ENCODE data around the gene HPSE2. TPM values are rescaled to one million over a fixed set of nuclear protein-coding genes. Genes with fewer than 3 reads are reported as not detected.
"Not testable (repeated sequence)": the region's sequence is repeated elsewhere in the genome, so short reads cannot be mapped to it uniquely, and the experiment has no call there.

HPSE2 gene
- total RNA-seq, 1 donor from 2014 or later, result under 0.01 TPM

DNA sequence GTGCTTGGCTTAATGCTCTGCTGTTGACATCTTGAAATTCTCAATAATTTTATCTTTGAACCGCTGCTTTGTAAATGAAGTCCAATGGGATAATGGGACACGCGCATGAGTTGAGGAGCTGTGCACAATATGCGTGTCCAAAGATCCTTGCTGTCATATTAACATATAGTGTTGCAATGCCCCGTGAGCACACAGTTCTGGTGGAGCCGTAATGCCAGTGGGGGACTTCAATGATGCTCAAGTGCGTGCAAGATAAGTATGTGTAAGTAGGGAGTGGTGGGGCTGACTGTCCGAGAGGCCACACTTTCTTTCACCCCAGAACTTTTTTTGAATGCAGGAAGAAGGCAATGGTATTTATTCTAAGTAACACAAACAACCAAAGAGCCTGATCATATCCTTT, 711.5 kb downstream of the HPSE2 start:
- peaks cover 0 to 6% (median 0%) of the 10 kb centered on the region in 3 donors for H3K27me3 ChIP-seq (ENCODE audit: control insufficient read depth in 3 of 3, insufficient read depth in 3 of 3, low read length in 3 of 3)
- H3K9me3 ChIP-seq (ENCODE audit: control insufficient read depth in 3 of 3, low read length in 3 of 3), result no peaks in the 10 kb centered on the region
- no peak overlapping the region for H3K9ac ChIP-seq (ENCODE audit: low read depth in 1 of 3, low read length in 3 of 3)
- H3K4me1 ChIP-seq (ENCODE audit: control insufficient read depth in 3 of 3, insufficient read depth in 3 of 3, low read length in 3 of 3), result no peaks in the 10 kb centered on the region
- no peak overlapping the region for H3K27ac ChIP-seq (ENCODE audit: low read depth, low read length)
- H3K4me3 ChIP-seq (ENCODE audit: low read length in 3 of 3), result no peak overlapping the region
- no peaks in the 10 kb centered on the region for H3K36me3 ChIP-seq (ENCODE audit: control insufficient read depth in 3 of 3, insufficient read depth in 3 of 3, low read length in 3 of 3)

DNA sequence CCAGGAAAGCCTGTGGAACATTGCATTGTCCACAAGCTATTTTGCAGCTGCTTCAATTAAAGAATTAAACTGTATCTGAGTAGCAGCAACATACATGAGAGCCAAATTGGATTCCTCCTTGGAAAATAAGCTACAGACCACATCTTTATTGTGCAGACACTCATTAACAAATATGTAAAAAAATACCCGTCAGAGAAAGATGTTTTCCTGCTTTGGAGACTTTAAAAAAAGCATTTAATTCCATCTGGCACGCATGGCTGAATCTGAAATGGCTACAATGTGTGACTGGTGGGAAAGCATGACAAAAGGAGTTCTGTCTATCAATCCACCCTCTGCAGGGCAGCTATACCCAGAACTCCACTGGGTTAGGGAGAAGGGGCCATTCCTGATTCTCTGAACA, 715.8 kb downstream of the HPSE2 start:
- Histone ChIP-seq H3K27me3 (ENCODE audit: control insufficient read depth in 3 of 3, insufficient read depth in 3 of 3, low read length in 3 of 3) (peaks cover 0 to 3% (median 0%) of the 10 kb centered on the region in 3 donors), H3K4me3 (ENCODE audit: low read length in 3 of 3) (no peak overlapping the region), H3K9me3 (ENCODE audit: control insufficient read depth in 3 of 3, low read length in 3 of 3) (no peaks in the 10 kb centered on the region), H3K4me1 (ENCODE audit: control insufficient read depth in 3 of 3, insufficient read depth in 3 of 3, low read length in 3 of 3) (no peaks in the 10 kb centered on the region), H3K36me3 (ENCODE audit: control insufficient read depth in 3 of 3, insufficient read depth in 3 of 3, low read length in 3 of 3) (no peaks in the 10 kb centered on the region), H3K27ac (ENCODE audit: low read depth, low read length) (no peak overlapping the region), H3K9ac (ENCODE audit: low read depth in 1 of 3, low read length in 3 of 3) (no peak overlapping the region)

DNA sequence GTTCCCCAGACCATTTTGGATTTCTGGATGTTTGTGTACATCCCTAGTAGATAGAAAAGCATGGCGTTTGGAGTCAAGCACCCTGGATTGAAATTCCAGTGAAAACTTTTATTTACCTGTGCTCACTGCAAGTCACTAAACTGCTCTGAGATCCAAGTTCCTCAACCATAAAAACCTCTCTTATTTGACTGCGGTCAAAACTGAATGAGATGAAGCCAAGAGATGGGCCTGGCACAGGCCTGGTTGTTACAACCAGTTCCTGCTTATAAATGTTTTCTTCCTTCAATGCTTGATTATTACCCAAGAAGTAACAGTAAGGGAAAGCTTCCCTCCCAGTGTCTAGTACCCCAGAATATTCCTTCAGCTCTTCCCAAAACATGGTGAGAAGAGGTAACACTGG, 718.0 kb downstream of the HPSE2 start:
- no peaks in the 10 kb centered on the region for H3K4me1 ChIP-seq (ENCODE audit: control insufficient read depth in 3 of 3, insufficient read depth in 3 of 3, low read length in 3 of 3)
- no peaks in the 10 kb centered on the region for H3K36me3 ChIP-seq (ENCODE audit: control insufficient read depth in 3 of 3, insufficient read depth in 3 of 3, low read length in 3 of 3)
- H3K27ac ChIP-seq (ENCODE audit: low read depth, low read length), result no peak overlapping the region

DNA sequence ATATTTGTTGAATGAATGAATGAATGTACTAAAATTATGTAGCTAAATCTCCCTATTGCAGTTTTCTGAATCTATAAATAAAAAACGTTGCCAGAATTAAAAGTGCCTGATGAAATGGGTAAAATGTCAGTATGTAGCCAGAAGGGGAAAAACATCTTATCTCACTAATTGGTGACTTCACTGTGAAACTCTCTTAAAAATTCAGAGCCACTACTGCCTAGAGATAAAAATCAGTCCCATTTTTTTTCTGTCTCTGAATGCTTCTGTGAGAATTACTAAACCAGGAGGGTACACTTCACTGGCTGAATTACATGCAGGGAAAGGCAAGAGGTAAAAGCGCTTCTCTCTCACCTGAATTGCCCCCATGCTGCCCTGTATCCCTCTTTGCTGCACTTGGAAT, 719.3 kb downstream of the HPSE2 start:
- Histone ChIP-seq H3K27me3 (ENCODE audit: control insufficient read depth in 3 of 3, insufficient read depth in 3 of 3, low read length in 3 of 3) (peaks cover 0 to 3% (median 0%) of the 10 kb centered on the region in 3 donors), H3K4me3 (ENCODE audit: low read length in 3 of 3) (no peak overlapping the region), H3K9me3 (ENCODE audit: control insufficient read depth in 3 of 3, low read length in 3 of 3) (no peaks in the 10 kb centered on the region), H3K36me3 (ENCODE audit: control insufficient read depth in 3 of 3, insufficient read depth in 3 of 3, low read length in 3 of 3) (no peaks in the 10 kb centered on the region), H3K27ac (ENCODE audit: low read depth, low read length) (no peak overlapping the region), H3K4me1 (ENCODE audit: control insufficient read depth in 3 of 3, insufficient read depth in 3 of 3, low read length in 3 of 3) (no peaks in the 10 kb centered on the region), H3K9ac (ENCODE audit: low read depth in 1 of 3, low read length in 3 of 3) (no peak overlapping the region)

More for the DNA sequence above, 718.0 kb downstream of the HPSE2 start:
- H3K9ac ChIP-seq (ENCODE audit: low read depth in 1 of 3, low read length in 3 of 3), result no peak overlapping the region
- H3K9me3 ChIP-seq (ENCODE audit: control insufficient read depth in 3 of 3, low read length in 3 of 3), result no peaks in the 10 kb centered on the region
- H3K4me3 ChIP-seq (ENCODE audit: low read length in 3 of 3), result no peak overlapping the region
- peaks cover 0 to 3% (median 0%) of the 10 kb centered on the region in 3 donors for H3K27me3 ChIP-seq (ENCODE audit: control insufficient read depth in 3 of 3, insufficient read depth in 3 of 3, low read length in 3 of 3)

DNA sequence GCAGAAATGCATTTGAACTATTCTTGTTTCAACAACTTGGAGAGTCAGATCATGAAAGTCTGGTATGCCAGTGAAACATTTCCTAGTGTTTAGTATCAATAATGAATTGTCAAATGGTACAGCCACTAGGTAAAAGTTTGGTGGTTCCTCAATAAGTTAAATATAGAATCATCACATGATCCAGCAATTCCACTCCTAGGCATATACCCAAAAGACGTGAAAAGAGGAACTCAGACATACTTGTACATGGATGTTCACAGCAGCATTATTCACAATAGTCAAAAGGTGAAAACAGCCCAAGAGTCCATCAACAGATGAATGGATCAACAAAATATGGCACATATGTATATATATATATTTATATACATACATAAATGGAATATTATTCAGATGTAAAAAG, 721.9 kb downstream of the HPSE2 start:
- H3K27me3 ChIP-seq (ENCODE audit: control insufficient read depth in 3 of 3, insufficient read depth in 3 of 3, low read length in 3 of 3), result no peaks in the 10 kb centered on the region
- H3K9me3 ChIP-seq (ENCODE audit: control insufficient read depth in 3 of 3, low read length in 3 of 3), result no peaks in the 10 kb centered on the region
- H3K4me3 ChIP-seq (ENCODE audit: low read length in 3 of 3), result no peak overlapping the region
- no peaks in the 10 kb centered on the region for H3K4me1 ChIP-seq (ENCODE audit: control insufficient read depth in 3 of 3, insufficient read depth in 3 of 3, low read length in 3 of 3)
- H3K9ac ChIP-seq (ENCODE audit: low read depth in 1 of 3, low read length in 3 of 3), result no peak overlapping the region
- no peaks in the 10 kb centered on the region for H3K36me3 ChIP-seq (ENCODE audit: control insufficient read depth in 3 of 3, insufficient read depth in 3 of 3, low read length in 3 of 3)
- H3K27ac ChIP-seq (ENCODE audit: low read depth, low read length), result no peak overlapping the region

DNA sequence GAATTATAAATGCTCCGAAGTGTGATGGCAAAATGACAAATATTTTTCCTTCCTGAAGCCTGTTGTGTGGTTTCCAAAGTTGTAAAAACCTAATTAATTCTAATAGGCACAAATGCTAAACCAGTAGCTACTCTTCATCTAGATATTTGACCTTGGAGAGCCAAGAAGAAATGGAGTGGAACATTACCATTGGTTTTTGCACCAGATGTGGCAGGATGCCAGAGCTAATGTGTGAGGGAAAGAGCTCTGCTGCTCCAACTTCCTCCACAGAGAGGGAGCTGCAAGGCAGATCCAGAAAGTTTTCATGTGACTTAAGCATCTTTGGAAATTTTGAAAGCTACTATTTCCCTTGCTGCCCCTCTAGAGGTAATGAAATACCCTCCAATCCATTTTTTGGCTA, 723.8 kb downstream of the HPSE2 start:
- H3K27me3 ChIP-seq (ENCODE audit: control insufficient read depth in 3 of 3, insufficient read depth in 3 of 3, low read length in 3 of 3), result no peaks in the 10 kb centered on the region
- no peak overlapping the region for H3K4me3 ChIP-seq (ENCODE audit: low read length in 3 of 3)
- no peaks in the 10 kb centered on the region for H3K4me1 ChIP-seq (ENCODE audit: control insufficient read depth in 3 of 3, insufficient read depth in 3 of 3, low read length in 3 of 3)
- no peak overlapping the region for H3K27ac ChIP-seq (ENCODE audit: low read depth, low read length)
- no peak overlapping the region for H3K9ac ChIP-seq (ENCODE audit: low read depth in 1 of 3, low read length in 3 of 3)
- H3K9me3 ChIP-seq (ENCODE audit: control insufficient read depth in 3 of 3, low read length in 3 of 3), result no peaks in the 10 kb centered on the region
- no peaks in the 10 kb centered on the region for H3K36me3 ChIP-seq (ENCODE audit: control insufficient read depth in 3 of 3, insufficient read depth in 3 of 3, low read length in 3 of 3)

DNA sequence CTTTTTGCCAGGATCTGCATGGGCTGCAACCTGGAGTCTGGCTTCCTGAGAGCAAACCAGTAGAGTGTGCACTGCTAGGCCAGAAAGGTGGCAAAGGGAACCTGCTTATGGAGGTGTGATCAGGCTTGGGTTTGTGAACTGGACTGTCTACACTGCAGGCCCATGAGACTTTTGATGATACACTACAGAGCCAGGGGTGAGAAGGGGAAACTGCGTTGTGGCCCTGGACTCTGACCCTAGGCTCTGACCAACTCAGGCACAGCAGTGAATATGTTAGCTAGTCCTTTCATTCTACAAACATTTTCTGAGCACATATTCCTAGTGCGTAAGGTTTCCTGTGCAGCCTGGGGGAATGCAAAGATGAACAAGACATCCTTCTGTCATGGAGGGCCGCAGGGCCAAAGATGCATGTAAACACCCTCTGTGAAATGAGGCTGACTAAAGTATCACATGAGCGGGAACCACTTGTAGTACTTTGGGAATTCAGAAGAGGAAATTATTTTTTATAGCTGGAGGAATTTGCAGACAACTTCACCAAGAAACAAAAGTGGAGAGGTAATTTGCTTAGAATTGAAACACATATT, 725.1 kb downstream of the HPSE2 start:
- Histone ChIP-seq H3K4me1 (ENCODE audit: control insufficient read depth in 3 of 3, insufficient read depth in 3 of 3, low read length in 3 of 3) (no peaks in the 10 kb centered on the region), H3K27me3 (ENCODE audit: control insufficient read depth in 3 of 3, insufficient read depth in 3 of 3, low read length in 3 of 3) (no peaks in the 10 kb centered on the region), H3K9ac (ENCODE audit: low read depth in 1 of 3, low read length in 3 of 3) (no peak overlapping the region), H3K27ac (ENCODE audit: low read depth, low read length) (no peak overlapping the region), H3K4me3 (ENCODE audit: low read length in 3 of 3) (no peak overlapping the region), H3K36me3 (ENCODE audit: control insufficient read depth in 3 of 3, insufficient read depth in 3 of 3, low read length in 3 of 3) (no peaks in the 10 kb centered on the region), H3K9me3 (ENCODE audit: control insufficient read depth in 3 of 3, low read length in 3 of 3) (no peaks in the 10 kb centered on the region)

DNA sequence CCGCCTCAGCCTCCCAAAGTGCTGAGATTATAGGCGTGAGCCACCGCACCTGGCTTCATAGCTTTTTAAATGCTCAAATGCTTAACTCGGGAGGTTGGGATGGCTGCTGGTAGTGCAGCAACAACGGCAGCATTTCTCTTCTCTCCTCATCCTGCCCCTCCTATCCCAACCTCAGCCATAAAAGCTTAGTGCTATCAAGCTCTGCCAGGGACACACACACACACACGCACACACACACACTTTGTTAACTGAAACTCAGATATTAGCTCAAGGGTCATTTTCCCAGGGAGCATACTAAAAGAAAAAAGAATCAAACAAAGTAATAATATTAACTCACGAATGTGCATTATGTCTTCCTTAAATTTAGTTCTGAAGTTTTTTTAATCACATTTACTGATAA, 725.9 kb downstream of the HPSE2 start:
- no peak overlapping the region for H3K4me3 ChIP-seq (ENCODE audit: low read length in 3 of 3)
- no peak overlapping the region for H3K9ac ChIP-seq (ENCODE audit: low read depth in 1 of 3, low read length in 3 of 3)
- no peak overlapping the region for H3K27ac ChIP-seq (ENCODE audit: low read depth, low read length)
- H3K4me1 ChIP-seq (ENCODE audit: control insufficient read depth in 3 of 3, insufficient read depth in 3 of 3, low read length in 3 of 3), result no peaks in the 10 kb centered on the region
- H3K36me3 ChIP-seq (ENCODE audit: control insufficient read depth in 3 of 3, insufficient read depth in 3 of 3, low read length in 3 of 3), result no peaks in the 10 kb centered on the region
- H3K9me3 ChIP-seq (ENCODE audit: control insufficient read depth in 3 of 3, low read length in 3 of 3), result no peaks in the 10 kb centered on the region
- H3K27me3 ChIP-seq (ENCODE audit: control insufficient read depth in 3 of 3, insufficient read depth in 3 of 3, low read length in 3 of 3), result no peaks in the 10 kb centered on the region

DNA sequence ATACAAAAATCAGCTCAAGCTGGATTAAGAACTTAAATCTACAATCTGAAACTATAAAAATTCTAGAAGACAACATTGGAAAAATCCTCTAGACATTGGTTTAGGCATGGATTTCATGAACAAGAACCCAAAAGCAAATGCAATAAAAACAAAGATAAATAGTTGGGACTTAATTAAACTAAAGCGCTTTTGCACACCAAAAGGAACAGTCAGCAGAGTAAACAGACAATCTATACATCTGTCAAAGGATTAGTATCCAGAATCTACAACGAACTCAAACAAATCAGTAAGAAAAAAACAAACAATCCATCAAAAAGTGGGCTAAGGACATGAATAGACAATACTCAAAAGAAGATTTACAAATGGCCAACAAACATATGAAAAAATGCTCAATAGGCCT, 733.1 kb downstream of the HPSE2 start:
- H3K9me3 ChIP-seq (ENCODE audit: control insufficient read depth in 3 of 3, low read length in 3 of 3); H3K36me3 ChIP-seq (ENCODE audit: control insufficient read depth in 3 of 3, insufficient read depth in 3 of 3, low read length in 3 of 3); H3K9ac ChIP-seq (ENCODE audit: low read depth in 1 of 3, low read length in 3 of 3); H3K27me3 ChIP-seq (ENCODE audit: control insufficient read depth in 3 of 3, insufficient read depth in 3 of 3, low read length in 3 of 3); H3K4me1 ChIP-seq (ENCODE audit: control insufficient read depth in 3 of 3, insufficient read depth in 3 of 3, low read length in 3 of 3); H3K4me3 ChIP-seq (ENCODE audit: low read length in 3 of 3); H3K27ac ChIP-seq (ENCODE audit: low read depth, low read length): not testable (repeated sequence)

DNA sequence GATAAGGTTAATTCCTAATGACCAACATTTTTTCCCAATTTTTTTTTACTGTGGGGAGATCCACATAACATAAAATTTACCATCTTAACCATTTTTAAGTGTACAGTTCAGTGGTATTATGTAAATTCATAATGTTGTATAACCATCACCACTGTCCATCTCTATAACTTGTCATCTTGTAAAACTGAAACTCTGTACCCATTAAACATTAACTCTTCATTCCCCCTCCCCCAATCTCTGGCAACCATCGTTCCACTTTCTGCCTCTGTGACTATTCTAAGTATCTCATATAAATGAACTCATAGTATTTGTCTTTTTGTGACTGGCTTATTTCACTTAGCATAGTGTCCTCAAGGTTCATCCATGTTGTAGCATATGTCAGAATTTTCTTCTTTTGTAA, 742.9 kb downstream of the HPSE2 start:
- Histone ChIP-seq H3K4me1 (ENCODE audit: control insufficient read depth in 3 of 3, insufficient read depth in 3 of 3, low read length in 3 of 3) (peaks cover 0 to 2% (median 0%) of the 10 kb centered on the region in 3 donors), H3K9me3 (ENCODE audit: control insufficient read depth in 3 of 3, low read length in 3 of 3) (peaks cover 0 to 2% (median 2%) of the 10 kb centered on the region in 3 donors), H3K27ac (ENCODE audit: low read depth, low read length) (no peak overlapping the region), H3K4me3 (ENCODE audit: low read length in 3 of 3) (no peak overlapping the region), H3K27me3 (ENCODE audit: control insufficient read depth in 3 of 3, insufficient read depth in 3 of 3, low read length in 3 of 3) (no peaks in the 10 kb centered on the region), H3K9ac (ENCODE audit: low read depth in 1 of 3, low read length in 3 of 3) (no peak overlapping the region), H3K36me3 (ENCODE audit: control insufficient read depth in 3 of 3, insufficient read depth in 3 of 3, low read length in 3 of 3) (no peaks in the 10 kb centered on the region)
